ENCODE data around the gene TMTC1. TPM values are rescaled to one million over a fixed set of nuclear protein-coding genes. Genes with fewer than 3 reads are reported as not detected.

Gene TMTC1
- total RNA-seq, 2 donors from 2014 or later, result 3.3 to 6.3 TPM

DNA sequence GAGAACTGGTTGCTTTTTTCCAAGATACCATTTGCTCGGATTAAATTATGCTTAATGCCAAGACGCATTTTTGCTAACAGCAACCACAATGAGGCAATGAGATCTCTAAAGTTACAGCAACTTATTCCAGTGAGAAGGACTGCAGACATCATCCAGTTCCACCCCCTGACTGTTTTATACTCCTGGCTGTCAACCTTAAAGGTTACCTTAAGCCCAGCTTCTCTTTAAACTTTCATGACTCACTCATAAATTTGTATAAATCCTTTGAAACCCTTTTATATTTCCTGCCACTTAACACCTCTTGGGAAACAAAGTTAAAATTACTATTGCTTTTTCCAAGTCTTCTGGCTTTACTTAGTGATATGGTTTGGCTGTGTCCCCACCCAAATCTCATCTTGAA, 80.2 kb downstream of the TMTC1 start:
- Histone ChIP-seq H3K4me1 (no peaks in the 10 kb centered on the region), H3K27ac (no peak overlapping the region), H3K9ac (ENCODE audit: low read depth in 2 of 2, low read length in 2 of 2) (no peak overlapping the region), H3K4me3 (no peak overlapping the region), H3K27me3 (no peaks in the 10 kb centered on the region), H3K36me3 (no peaks in the 10 kb centered on the region), H3K9me3 (no peaks in the 10 kb centered on the region)
- TF ChIP-seq, protein P1, sequence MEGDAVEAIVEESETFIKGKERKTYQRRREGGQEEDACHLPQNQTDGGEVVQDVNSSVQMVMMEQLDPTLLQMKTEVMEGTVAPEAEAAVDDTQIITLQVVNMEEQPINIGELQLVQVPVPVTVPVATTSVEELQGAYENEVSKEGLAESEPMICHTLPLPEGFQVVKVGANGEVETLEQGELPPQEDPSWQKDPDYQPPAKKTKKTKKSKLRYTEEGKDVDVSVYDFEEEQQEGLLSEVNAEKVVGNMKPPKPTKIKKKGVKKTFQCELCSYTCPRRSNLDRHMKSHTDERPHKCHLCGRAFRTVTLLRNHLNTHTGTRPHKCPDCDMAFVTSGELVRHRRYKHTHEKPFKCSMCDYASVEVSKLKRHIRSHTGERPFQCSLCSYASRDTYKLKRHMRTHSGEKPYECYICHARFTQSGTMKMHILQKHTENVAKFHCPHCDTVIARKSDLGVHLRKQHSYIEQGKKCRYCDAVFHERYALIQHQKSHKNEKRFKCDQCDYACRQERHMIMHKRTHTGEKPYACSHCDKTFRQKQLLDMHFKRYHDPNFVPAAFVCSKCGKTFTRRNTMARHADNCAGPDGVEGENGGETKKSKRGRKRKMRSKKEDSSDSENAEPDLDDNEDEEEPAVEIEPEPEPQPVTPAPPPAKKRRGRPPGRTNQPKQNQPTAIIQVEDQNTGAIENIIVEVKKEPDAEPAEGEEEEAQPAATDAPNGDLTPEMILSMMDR (IDR thresholded peaks at IDR 0.05), result no peak
- DNase-seq, result no peak
- intact Hi-C loops (cut with DNase I), result no loop called here

DNA sequence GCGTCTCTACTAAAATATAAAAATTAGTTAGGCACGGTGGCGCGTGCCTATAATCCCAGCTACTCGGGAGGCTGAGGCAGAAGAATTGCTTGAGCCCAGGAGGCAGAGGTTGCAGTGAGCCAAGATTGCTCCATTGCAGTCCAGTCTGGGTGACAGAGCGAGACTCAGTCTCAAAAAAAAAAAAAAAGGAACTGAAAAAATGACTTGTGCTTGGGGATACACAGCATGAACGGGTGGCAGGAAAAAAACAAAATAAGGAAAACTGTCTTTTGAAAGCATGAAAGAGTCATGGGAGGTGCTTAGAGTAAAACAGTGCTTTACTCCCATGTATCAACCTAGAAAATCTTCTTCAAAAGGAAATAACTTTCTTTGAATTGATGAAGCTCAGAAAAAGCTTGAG, 80.8 kb downstream of the TMTC1 start:
- TF ChIP-seq, protein P1 (IDR thresholded peaks at IDR 0.05), result no peak
- Histone ChIP-seq H3K4me3 (no peak overlapping the region), H3K9me3 (no peaks in the 10 kb centered on the region), H3K27me3 (no peaks in the 10 kb centered on the region), H3K4me1 (no peaks in the 10 kb centered on the region), H3K36me3 (no peaks in the 10 kb centered on the region), H3K27ac (no peak overlapping the region), H3K9ac (ENCODE audit: low read depth in 2 of 2, low read length in 2 of 2) (no peak overlapping the region)
- DNase-seq, result no peak
- intact Hi-C loops (cut with DNase I), result no loop called here

DNA sequence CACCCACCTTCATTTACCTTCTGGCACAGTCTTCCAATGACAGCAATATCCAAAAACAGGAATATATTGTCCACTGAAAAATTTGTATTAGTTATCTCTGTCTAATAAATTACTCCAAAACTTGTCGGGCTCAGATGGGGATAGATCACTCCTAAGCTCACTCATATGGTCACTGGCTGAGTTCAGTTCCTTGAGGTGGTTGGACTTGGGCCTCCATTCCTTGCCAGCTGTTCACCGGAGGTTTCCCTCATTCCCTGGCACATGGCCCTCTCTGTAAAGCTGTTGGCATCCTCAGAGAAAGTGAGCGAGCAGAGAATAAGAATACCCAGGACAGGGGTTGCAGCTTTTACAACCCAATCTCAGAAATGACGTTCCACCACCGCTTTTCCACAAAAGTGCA, 81.5 kb downstream of the TMTC1 start:
- intact Hi-C loops (cut with DNase I), result no loop called here
- Histone ChIP-seq H3K27ac (no peak overlapping the region), H3K27me3 (no peaks in the 10 kb centered on the region), H3K4me1 (no peaks in the 10 kb centered on the region), H3K4me3 (no peak overlapping the region), H3K36me3 (no peaks in the 10 kb centered on the region), H3K9ac (ENCODE audit: low read depth in 2 of 2, low read length in 2 of 2) (no peak overlapping the region), H3K9me3 (no peaks in the 10 kb centered on the region)
- TF ChIP-seq, protein P1 (IDR thresholded peaks at IDR 0.05), result no peak
- no peak for DNase-seq

DNA sequence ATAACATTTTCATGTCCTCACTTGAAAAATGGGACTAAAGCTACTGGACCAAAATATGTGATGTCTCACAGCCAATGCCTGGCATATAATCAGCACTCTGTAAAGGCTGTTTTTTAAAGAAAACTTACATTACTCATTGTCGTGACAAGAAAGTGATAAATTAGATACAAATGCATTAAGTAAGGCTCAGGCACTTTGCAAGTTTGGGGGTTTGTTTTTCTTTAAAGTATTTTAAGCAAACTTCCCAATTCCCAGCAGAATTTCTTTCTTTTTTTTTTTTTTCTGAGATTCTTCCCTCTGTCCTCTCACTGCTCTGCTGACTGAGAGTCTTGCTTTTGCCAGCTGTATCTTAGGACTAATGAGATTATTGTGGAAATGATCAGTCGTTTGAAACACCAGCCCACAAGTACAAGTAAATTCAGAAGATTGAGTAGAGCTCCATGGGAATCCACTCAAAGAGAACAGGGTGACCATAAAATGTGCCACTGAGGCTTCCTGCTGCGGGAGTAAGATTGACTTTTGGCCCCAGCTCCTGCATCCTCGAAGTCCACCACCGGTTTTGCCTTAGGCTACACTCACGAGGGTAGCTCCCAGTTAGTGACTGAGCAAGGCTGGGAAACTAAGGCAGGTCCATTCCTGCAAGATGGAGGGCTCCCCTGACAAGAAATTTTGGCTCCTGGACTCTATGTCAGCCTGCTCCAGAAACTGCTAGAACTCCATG, 82.8 kb downstream of the TMTC1 start:
- Histone ChIP-seq H3K9me3 (no peaks in the 10 kb centered on the region), H3K27me3 (no peaks in the 10 kb centered on the region), H3K4me3 (no peak overlapping the region), H3K9ac (ENCODE audit: low read depth in 2 of 2, low read length in 2 of 2) (no peak overlapping the region), H3K4me1 (no peaks in the 10 kb centered on the region), H3K36me3 (no peaks in the 10 kb centered on the region), H3K27ac (no peak overlapping the region)
- intact Hi-C loops (cut with DNase I), result no loop called here
- TF ChIP-seq, protein P1 (IDR thresholded peaks at IDR 0.05), result no peak
- no peak for DNase-seq

DNA sequence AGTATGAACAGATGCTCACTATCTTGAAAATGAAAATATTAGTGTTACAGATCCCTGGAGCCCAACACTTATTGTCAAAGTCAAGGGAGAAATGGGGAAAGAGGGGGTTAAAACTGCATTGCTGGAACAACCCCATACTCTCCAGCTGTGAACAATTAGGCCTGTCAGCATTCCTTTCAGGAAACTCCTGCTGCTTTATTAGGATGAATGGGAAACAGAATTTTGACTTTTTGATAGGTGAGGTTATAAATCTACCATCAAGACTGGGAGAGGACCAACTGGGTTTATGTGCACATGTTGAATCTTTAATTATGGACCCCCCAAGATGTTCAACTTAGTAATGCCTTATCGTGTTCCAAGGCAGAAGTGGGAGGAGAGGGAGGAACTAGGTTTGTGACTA, 85.0 kb downstream of the TMTC1 start:
- H3K36me3 ChIP-seq, result no peaks in the 10 kb centered on the region
- no peak overlapping the region for H3K27ac ChIP-seq
- no peak for DNase-seq
- no peaks in the 10 kb centered on the region for H3K4me1 ChIP-seq
- no peak overlapping the region for H3K9ac ChIP-seq (ENCODE audit: low read depth in 2 of 2, low read length in 2 of 2)
- TF ChIP-seq, protein P1 (IDR thresholded peaks at IDR 0.05), result no peak
- H3K9me3 ChIP-seq, result no peaks in the 10 kb centered on the region
- intact Hi-C loops (cut with DNase I), result no loop called here
- H3K27me3 ChIP-seq, result no peaks in the 10 kb centered on the region
- H3K4me3 ChIP-seq, result no peak overlapping the region
